Myometrial cell (primary cell): ENCODE results near the gene FOXF1. TPM values are rescaled to one million over a fixed set of nuclear protein-coding genes. Genes with fewer than 3 reads are reported as not detected.

Experiments
- total RNA-seq: library from RNA; depleted of rRNA; stranded (reverse); fragments of >200 nt; gene quantifications from 2 replicates; pipeline ENCODE4 v1.2.3, GENCODE V29; 2015

Gene FOXF1
- total RNA-seq, result 11.5 and 15.8 TPM in 2 replicates

GRCh38 chr16:86510465-86511261 is at the start of gene FOXF1:
Gene FOXF1 (plus strand): TSS chr16:86510527. CDS start chr16:86510570, 43 bp downstream.

DNA sequence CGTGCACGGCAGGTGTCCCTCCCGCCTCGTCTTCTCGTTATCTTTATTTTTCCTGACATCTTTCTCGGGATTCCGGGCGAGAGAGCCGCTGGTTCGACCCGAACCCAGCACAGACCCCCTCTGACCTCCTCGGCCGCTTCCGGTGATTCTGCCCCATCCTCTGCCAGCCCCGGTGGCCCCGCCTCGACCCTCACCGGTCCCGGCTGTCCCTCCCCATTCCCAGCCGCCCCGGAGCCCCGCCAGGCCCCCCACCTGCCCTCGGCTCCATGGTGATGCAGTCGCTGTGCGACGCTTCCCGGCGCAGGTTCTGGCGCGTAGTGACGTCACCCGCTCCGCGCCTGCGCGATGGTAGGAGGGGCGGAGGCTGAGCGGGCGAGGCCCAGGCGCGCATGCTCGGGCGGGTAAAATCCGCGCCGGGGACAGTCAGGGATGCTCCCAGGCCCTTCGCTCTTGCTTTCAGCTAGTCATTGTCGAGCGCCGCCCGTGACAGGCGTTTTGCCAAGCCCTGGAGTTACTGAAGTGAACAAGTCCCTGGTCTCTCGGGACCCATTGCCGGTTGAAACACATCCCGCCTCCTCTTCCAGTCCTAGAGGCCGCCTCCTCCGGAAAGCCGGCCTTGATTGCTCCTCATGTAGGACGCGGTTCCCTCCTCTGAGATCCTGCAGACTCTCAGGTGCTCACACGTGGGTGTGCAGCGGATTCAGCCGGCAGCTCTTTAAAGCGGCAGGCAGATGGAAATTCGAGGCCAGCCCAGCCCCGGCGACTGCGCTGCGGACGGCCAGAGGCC is 44.8 kb downstream of the FOXF1 start, which contains the start of gene MTHFSD:
MTHFSD (minus strand) TSS at position 319 of the 787 bp plus-strand sequence; CDS start at position 268, 51 bp downstream.

Other genes starting within 250 kb of the FOXF1 start
- 8.4 and 10.1 TPM in 2 replicates for gene MTHFSD, start 44.7 kb downstream of the FOXF1 start, total RNA-seq
- 0.29 and 0.53 TPM in 2 replicates for gene FOXC2, start 56.3 kb downstream of the FOXF1 start, total RNA-seq
- gene FOXL1, start 68.0 kb downstream of the FOXF1 start, total RNA-seq, result 11.2 and 11.7 TPM in 2 replicates